MCF 10A (cell line): Measurements from ENCODE around the gene PHF21A. TPM values are rescaled to one million over a fixed set of nuclear protein-coding genes. Genes with fewer than 3 reads are reported as not detected.
"Not testable (repeated sequence)": the region's sequence is repeated elsewhere in the genome, so short reads cannot be mapped to it uniquely, and the experiment has no call there.

Experiments
- BruUV-seq: library from RNA; stranded (reverse); fragments of 400-500 nt; replicated peaks from 2 replicates; lab custom pipeline; 2021; lab: Mats Ljungman, UMichigan
- CTCF ChIA-PET: fragments of 300-600 bp; sonication (Branson Sonifier 250); formaldehyde crosslinking; extraction: SDS; loops from one replicate; lab custom pipeline; 2021; ENCODE audit warnings: antibody characterized with exemption, inconsistent platforms; lab: Yijun Ruan, JAX
- POLR2A ChIA-PET: fragments of 300-600, 350-650 bp; sonication (Branson Sonifier 250); formaldehyde crosslinking; extraction: SDS; loops from one replicate; lab custom pipeline; 2020; ENCODE audit warnings: antibody characterized with exemption, inconsistent platforms; lab: Yijun Ruan, JAX
- DNase-seq: peaks from one replicate; pipeline ENCODE4 v3.0.0-alpha.2; 2018; ENCODE audit not compliant: unreplicated experiment
- H3K27ac Mint-ChIP-seq: one replicate; pipeline ENCODE4 v1.8.0; 2022; ENCODE audit warnings: mild to moderate bottlenecking, low read depth, mixed read lengths; ENCODE audit not compliant: unreplicated experiment
- H3K27me3 Mint-ChIP-seq: one replicate; pipeline ENCODE4 v1.8.0; 2022; ENCODE audit warnings: mixed read lengths; ENCODE audit not compliant: insufficient read depth, unreplicated experiment
- H3K36me3 Mint-ChIP-seq: one replicate; pipeline ENCODE4 v1.8.0; 2022; ENCODE audit warnings: mild to moderate bottlenecking, moderate library complexity, mixed read lengths; ENCODE audit not compliant: insufficient read depth, unreplicated experiment
- H3K4me1 Mint-ChIP-seq: one replicate; pipeline ENCODE4 v1.8.0; 2022; ENCODE audit warnings: mixed read lengths; ENCODE audit not compliant: insufficient read depth, unreplicated experiment
- H3K4me3 Mint-ChIP-seq: one replicate; pipeline ENCODE4 v1.8.0; 2022; ENCODE audit warnings: mild to moderate bottlenecking, moderate library complexity, mixed read lengths; ENCODE audit not compliant: unreplicated experiment
- H3K9me3 Mint-ChIP-seq: one replicate; pipeline ENCODE4 v1.8.0; 2022; ENCODE audit warnings: mixed read lengths; ENCODE audit not compliant: unreplicated experiment
- CTCF ChIP-seq: fragments of 200-600 bp; IDR thresholded peaks from one replicate; pipeline ENCODE4 v1.8.0; 2022; ENCODE audit warnings: antibody characterized with exemption, mild to moderate bottlenecking; ENCODE audit not compliant: unreplicated experiment
- intact Hi-C: fragments of 100-400 bp; cut with micrococcal nuclease; formaldehyde crosslinking; loops from 2 replicates; pipeline ENCODE4 v1.14.1; 2022
- total RNA-seq: library from RNA; stranded (reverse); gene quantifications from 2 replicates; pipeline ENCODE4 v1.2.3, GENCODE V29; 2022

The PHF21A gene
- total RNA-seq, 1 experiment from 2014 or later = 37.6 TPM

- peaks cover 6% of the 10 kb centered on the region for H3K36me3 Mint-ChIP-seq
- CTCF ChIA-PET = interaction anchor here (1.3 to 1.9 kb wide), 2 partner anchors 9 to 293 kb away, joined by 3 to 9 read pairs; no protein-coding TSS in a partner anchor
These were observed 105.3 kb downstream of the PHF21A start for GRCh38 chr11:46015941-46016340.

DNA sequence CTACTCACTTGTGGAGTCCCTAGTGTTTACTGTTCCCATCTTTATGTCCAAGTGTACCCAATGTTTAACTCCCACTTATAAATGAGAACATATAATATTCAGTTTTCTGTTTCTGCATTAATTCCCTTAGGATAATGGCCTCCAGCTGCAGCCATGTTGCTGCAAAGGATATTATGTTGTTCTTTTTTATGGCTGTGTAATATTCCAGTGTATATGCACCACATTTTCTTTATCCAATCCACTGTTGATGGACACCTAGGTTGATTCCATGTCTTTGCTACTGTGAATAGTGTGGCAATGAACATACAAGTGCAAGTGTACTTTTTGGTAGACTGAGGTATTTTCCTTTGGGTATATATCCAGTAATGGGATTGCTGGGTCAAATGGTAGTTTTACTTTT lies 107.1 kb downstream of the PHF21A start:
- CTCF ChIA-PET, H3K27ac Mint-ChIP-seq, H3K4me3 Mint-ChIP-seq, intact Hi-C loops, POLR2A ChIA-PET, DNase-seq, H3K4me1 Mint-ChIP-seq, BruUV-seq, H3K27me3 Mint-ChIP-seq, H3K9me3 Mint-ChIP-seq, H3K36me3 Mint-ChIP-seq: not testable (repeated sequence)

More at GRCh38 chr11:46015941-46016340, 105.3 kb downstream of the PHF21A start:
- H3K4me3 Mint-ChIP-seq = no peak overlapping the region
- TF ChIP-seq CTCF = no peak
- no peak for DNase-seq
- intact Hi-C loops = no loop called here
- H3K27ac Mint-ChIP-seq = no peak overlapping the region
- BruUV-seq = no TSS peak
- no peaks in the 10 kb centered on the region for H3K9me3 Mint-ChIP-seq
- no peaks in the 10 kb centered on the region for H3K4me1 Mint-ChIP-seq
- no peaks in the 10 kb centered on the region for H3K27me3 Mint-ChIP-seq
- POLR2A ChIA-PET = no interaction called here

DNA sequence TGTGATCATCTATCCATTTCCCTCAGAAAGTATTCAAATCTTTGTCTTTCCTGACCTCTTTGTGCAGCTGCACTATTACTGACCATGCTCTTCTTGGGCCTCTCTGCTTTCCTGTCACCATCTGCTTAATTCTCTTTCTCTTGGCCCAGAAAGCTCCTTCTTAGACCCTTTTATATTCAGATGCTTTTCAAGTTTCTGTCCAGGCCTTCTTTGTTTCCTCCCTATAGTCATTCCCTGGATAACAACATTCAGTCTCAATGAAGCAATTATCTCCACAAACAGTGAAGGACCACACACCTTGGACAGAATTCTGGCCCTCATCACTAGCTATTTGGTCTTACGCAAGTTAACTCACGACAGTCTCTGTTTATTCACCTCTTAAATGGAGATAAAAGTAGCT lies 109.1 kb downstream of the PHF21A start:
- ChIA-PET POLR2A (interaction anchor here (0.6 kb wide), 1 partner anchor 309 kb away, joined by 4 read pairs; no protein-coding TSS in a partner anchor), CTCF (interaction anchor here (1.0 to 2.3 kb wide), 4 partner anchors 25 to 357 kb away, joined by 3 to 8 read pairs (median 4); no protein-coding TSS in a partner anchor)
- H3K9me3 Mint-ChIP-seq = no peaks in the 10 kb centered on the region
- H3K27ac Mint-ChIP-seq = no peak overlapping the region
- H3K4me1 Mint-ChIP-seq = peaks cover 8% of the 10 kb centered on the region
- TF ChIP-seq CTCF = no peak
- DNase-seq = no peak
- intact Hi-C loops = no loop called here
- peaks cover 12% of the 10 kb centered on the region for H3K36me3 Mint-ChIP-seq
- H3K27me3 Mint-ChIP-seq = no peaks in the 10 kb centered on the region
- no TSS peak for BruUV-seq
- H3K4me3 Mint-ChIP-seq = no peak overlapping the region

- Mint-ChIP-seq H3K27ac (no peak overlapping the region), H3K27me3 (no peaks in the 10 kb centered on the region), H3K4me1 (peaks cover 8% of the 10 kb centered on the region), H3K36me3 (peaks cover 6% of the 10 kb centered on the region), H3K4me3 (no peak overlapping the region), H3K9me3 (no peaks in the 10 kb centered on the region)
- intact Hi-C loops = no loop called here
- CTCF ChIA-PET = interaction anchor here (0.7 to 0.8 kb wide), 2 partner anchors 45 to 46 kb away, joined by 3 read pairs; no protein-coding TSS in a partner anchor
- no peak for DNase-seq
- TF ChIP-seq CTCF = no peak
- POLR2A ChIA-PET = interaction anchor here (0.6 kb wide), 1 partner anchor 85 kb away, joined by 5 read pairs; no protein-coding TSS in a partner anchor
- BruUV-seq = no TSS peak
These were observed 111.2 kb downstream of the PHF21A start for GRCh38 chr11:46010100-46010499.
